ENCODE data around the gene SLC6A20.

Gene SLC6A20

GRCh38 chr3:45777746-45778386, 18.5 kb downstream of the SLC6A20 start:
- H3K27ac ChIP-seq (ENCODE audit: low read depth, low read length): no peak overlapping the region
- H3K9me3 ChIP-seq (ENCODE audit: control insufficient read depth, insufficient read depth, low read depth, low read length): no peaks in the 10 kb centered on the region
- no peaks in the 10 kb centered on the region for H3K36me3 ChIP-seq (ENCODE audit: control insufficient read depth, insufficient read depth, low read length)
- peaks cover 11% of the 10 kb centered on the region; the same call in 1 of the 2 replicates for H3K27me3 ChIP-seq (ENCODE audit: control insufficient read depth, insufficient read depth, low read length)
- no peak overlapping the region for H3K4me3 ChIP-seq (ENCODE audit: low read depth, low read length)
- H3K4me1 ChIP-seq (ENCODE audit: control insufficient read depth, insufficient read depth, low read length): peaks cover 18% of the 10 kb centered on the region
- no peak overlapping the region for H3K9ac ChIP-seq (ENCODE audit: low read length)

GRCh38 chr3:45777111-45777745, 19.1 kb downstream of the SLC6A20 start:
- H3K27me3 ChIP-seq (ENCODE audit: control insufficient read depth, insufficient read depth, low read length): peaks cover 5% of the 10 kb centered on the region; the same call in 1 of the 2 replicates
- no peak overlapping the region for H3K4me3 ChIP-seq (ENCODE audit: low read depth, low read length)
- H3K36me3 ChIP-seq (ENCODE audit: control insufficient read depth, insufficient read depth, low read length): no peaks in the 10 kb centered on the region
- H3K9ac ChIP-seq (ENCODE audit: low read length): no peak overlapping the region
- H3K4me1 ChIP-seq (ENCODE audit: control insufficient read depth, insufficient read depth, low read length): peaks cover 18% of the 10 kb centered on the region
- H3K9me3 ChIP-seq (ENCODE audit: control insufficient read depth, insufficient read depth, low read depth, low read length): no peaks in the 10 kb centered on the region
- H3K27ac ChIP-seq (ENCODE audit: low read depth, low read length): no peak overlapping the region

DNA sequence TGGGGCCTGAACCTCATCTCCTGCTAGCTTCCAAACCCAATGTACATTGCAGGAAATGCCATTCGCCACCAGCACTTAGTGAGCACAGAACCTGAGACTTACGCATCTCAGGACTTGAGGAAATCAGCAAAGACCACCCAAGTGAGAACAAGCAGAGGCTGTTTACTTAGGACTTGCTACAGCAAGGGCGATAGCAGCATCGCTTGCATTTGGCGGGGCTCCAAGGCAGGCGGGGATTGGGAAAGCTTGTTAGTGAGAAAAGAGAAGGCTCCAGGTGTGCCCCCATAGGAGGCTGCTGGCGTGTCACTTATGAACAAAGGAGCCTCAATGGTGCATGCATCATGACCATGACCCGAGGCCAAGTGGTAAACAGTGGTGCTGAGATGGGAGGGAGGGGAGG, 19.7 kb downstream of the SLC6A20 start:
- Histone ChIP-seq H3K4me3 (ENCODE audit: low read depth, low read length) (no peak overlapping the region), H3K9ac (ENCODE audit: low read length) (no peak overlapping the region), H3K36me3 (ENCODE audit: control insufficient read depth, insufficient read depth, low read length) (no peaks in the 10 kb centered on the region), H3K27me3 (ENCODE audit: control insufficient read depth, insufficient read depth, low read length) (peaks cover 2% of the 10 kb centered on the region; the same call in 1 of the 2 replicates), H3K4me1 (ENCODE audit: control insufficient read depth, insufficient read depth, low read length) (peaks cover 18% of the 10 kb centered on the region), H3K9me3 (ENCODE audit: control insufficient read depth, insufficient read depth, low read depth, low read length) (no peaks in the 10 kb centered on the region), H3K27ac (ENCODE audit: low read depth, low read length) (no peak overlapping the region)

DNA sequence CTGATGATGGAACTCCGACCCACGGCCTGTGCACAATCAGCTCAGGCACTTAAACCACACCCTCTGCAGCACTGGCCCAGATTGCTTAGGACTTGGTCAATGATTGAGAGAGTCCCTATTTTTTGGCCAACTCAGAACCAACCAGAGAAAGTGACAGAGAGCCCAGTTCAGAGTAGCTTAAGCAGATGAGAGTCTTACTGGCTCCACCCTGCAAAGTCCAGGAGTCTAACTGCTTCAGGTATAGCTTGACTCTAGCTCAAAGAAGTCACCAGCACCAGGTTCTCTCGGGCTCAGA, 20.1 kb downstream of the SLC6A20 start:
- H3K9ac ChIP-seq (ENCODE audit: low read length): no peak overlapping the region
- no peaks in the 10 kb centered on the region for H3K36me3 ChIP-seq (ENCODE audit: control insufficient read depth, insufficient read depth, low read length)
- peaks cover 18% of the 10 kb centered on the region for H3K4me1 ChIP-seq (ENCODE audit: control insufficient read depth, insufficient read depth, low read length)
- no peaks in the 10 kb centered on the region for H3K9me3 ChIP-seq (ENCODE audit: control insufficient read depth, insufficient read depth, low read depth, low read length)
- peaks cover 2% of the 10 kb centered on the region; the same call in 1 of the 2 replicates for H3K27me3 ChIP-seq (ENCODE audit: control insufficient read depth, insufficient read depth, low read length)
- no peak overlapping the region for H3K27ac ChIP-seq (ENCODE audit: low read depth, low read length)
- no peak overlapping the region for H3K4me3 ChIP-seq (ENCODE audit: low read depth, low read length)

GRCh38 chr3:45775571-45776300, 20.6 kb downstream of the SLC6A20 start:
- peaks cover 2% of the 10 kb centered on the region; the same call in 1 of the 2 replicates for H3K27me3 ChIP-seq (ENCODE audit: control insufficient read depth, insufficient read depth, low read length)
- H3K27ac ChIP-seq (ENCODE audit: low read depth, low read length): no peak overlapping the region
- no peaks in the 10 kb centered on the region for H3K36me3 ChIP-seq (ENCODE audit: control insufficient read depth, insufficient read depth, low read length)
- peaks cover 18% of the 10 kb centered on the region for H3K4me1 ChIP-seq (ENCODE audit: control insufficient read depth, insufficient read depth, low read length)
- no peak overlapping the region for H3K9ac ChIP-seq (ENCODE audit: low read length)
- no peak overlapping the region for H3K4me3 ChIP-seq (ENCODE audit: low read depth, low read length)
- no peaks in the 10 kb centered on the region for H3K9me3 ChIP-seq (ENCODE audit: control insufficient read depth, insufficient read depth, low read depth, low read length)

GRCh38 chr3:45774581-45775521, 21.5 kb downstream of the SLC6A20 start:
- peaks cover 2% of the 10 kb centered on the region; the same call in 1 of the 2 replicates for H3K27me3 ChIP-seq (ENCODE audit: control insufficient read depth, insufficient read depth, low read length)
- no peak overlapping the region for H3K27ac ChIP-seq (ENCODE audit: low read depth, low read length)
- H3K36me3 ChIP-seq (ENCODE audit: control insufficient read depth, insufficient read depth, low read length): no peaks in the 10 kb centered on the region
- no peak overlapping the region for H3K9ac ChIP-seq (ENCODE audit: low read length)
- no peaks in the 10 kb centered on the region for H3K9me3 ChIP-seq (ENCODE audit: control insufficient read depth, insufficient read depth, low read depth, low read length)
- H3K4me1 ChIP-seq (ENCODE audit: control insufficient read depth, insufficient read depth, low read length): peaks cover 15% of the 10 kb centered on the region
- H3K4me3 ChIP-seq (ENCODE audit: low read depth, low read length): no peak overlapping the region

GRCh38 chr3:45773714-45774449, 22.5 kb downstream of the SLC6A20 start:
- no peaks in the 10 kb centered on the region; the same call in 1 of the 2 replicates for H3K27me3 ChIP-seq (ENCODE audit: control insufficient read depth, insufficient read depth, low read length)
- peaks cover 15% of the 10 kb centered on the region for H3K4me1 ChIP-seq (ENCODE audit: control insufficient read depth, insufficient read depth, low read length)
- no peaks in the 10 kb centered on the region for H3K9me3 ChIP-seq (ENCODE audit: control insufficient read depth, insufficient read depth, low read depth, low read length)
- H3K27ac ChIP-seq (ENCODE audit: low read depth, low read length): no peak overlapping the region
- H3K36me3 ChIP-seq (ENCODE audit: control insufficient read depth, insufficient read depth, low read length): no peaks in the 10 kb centered on the region
- no peak overlapping the region for H3K9ac ChIP-seq (ENCODE audit: low read length)
- no peak overlapping the region for H3K4me3 ChIP-seq (ENCODE audit: low read depth, low read length)

DNA sequence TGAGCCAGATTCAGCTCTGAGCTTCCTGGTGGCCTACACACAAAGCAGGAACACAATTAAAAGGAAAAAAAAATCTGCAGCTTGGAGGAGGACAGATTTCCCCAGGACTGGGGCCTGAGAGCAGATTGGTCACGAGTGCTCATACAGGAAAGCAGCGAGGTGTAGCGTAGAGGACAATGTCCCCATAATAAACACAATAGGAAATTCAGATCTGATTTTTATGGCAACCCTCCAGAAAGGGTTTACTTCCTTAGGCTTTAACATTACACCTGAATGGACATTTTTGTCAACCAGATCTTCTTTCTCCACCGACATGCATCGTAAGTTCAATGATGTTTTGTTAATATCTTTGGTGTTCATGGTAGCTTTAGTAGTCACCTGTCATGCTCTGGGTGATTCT, 23.3 kb downstream of the SLC6A20 start:
- Histone ChIP-seq H3K27me3 (ENCODE audit: control insufficient read depth, insufficient read depth, low read length) (no peaks in the 10 kb centered on the region; the same call in 1 of the 2 replicates), H3K36me3 (ENCODE audit: control insufficient read depth, insufficient read depth, low read length) (no peaks in the 10 kb centered on the region), H3K27ac (ENCODE audit: low read depth, low read length) (no peak overlapping the region), H3K4me3 (ENCODE audit: low read depth, low read length) (no peak overlapping the region), H3K9me3 (ENCODE audit: control insufficient read depth, insufficient read depth, low read depth, low read length) (no peaks in the 10 kb centered on the region), H3K4me1 (ENCODE audit: control insufficient read depth, insufficient read depth, low read length) (peaks cover 15% of the 10 kb centered on the region), H3K9ac (ENCODE audit: low read length) (no peak overlapping the region)

DNA sequence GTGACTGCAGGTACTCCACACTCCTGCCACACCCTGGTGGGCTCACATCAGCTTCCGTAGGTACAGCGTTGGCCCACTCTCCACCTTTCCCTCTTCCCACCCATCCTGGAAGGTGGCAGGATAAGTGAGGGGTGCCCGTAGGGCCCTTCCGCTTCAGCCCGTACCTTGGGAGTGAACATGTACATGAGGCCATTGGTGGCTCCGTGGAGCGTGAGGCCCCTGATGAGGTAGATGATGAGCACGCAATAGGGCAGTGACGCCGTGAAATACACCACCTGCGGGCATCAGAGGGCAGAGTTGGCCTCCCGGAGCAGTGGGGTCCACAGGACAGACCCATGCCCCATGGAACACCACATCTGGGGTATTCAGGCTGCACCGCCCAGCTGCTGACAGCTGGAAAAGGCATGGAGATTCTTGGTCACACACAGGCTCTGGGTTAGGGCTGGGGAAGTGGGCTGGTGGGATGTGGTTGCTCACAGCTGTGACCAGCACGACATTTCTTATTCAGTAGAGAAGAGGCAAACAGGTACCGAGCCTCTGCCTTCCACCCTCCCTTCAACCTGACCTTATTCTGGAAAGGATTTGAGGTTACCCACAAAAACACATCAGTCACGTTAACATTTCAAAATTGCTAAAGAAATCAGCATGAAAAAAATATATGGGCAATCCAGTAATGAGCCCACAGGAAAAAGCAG, 23.8 kb downstream of the SLC6A20 start:
- Histone ChIP-seq H3K9me3 (ENCODE audit: control insufficient read depth, insufficient read depth, low read depth, low read length) (no peaks in the 10 kb centered on the region), H3K4me1 (ENCODE audit: control insufficient read depth, insufficient read depth, low read length) (peaks cover 15% of the 10 kb centered on the region), H3K36me3 (ENCODE audit: control insufficient read depth, insufficient read depth, low read length) (no peaks in the 10 kb centered on the region), H3K4me3 (ENCODE audit: low read depth, low read length) (no peak overlapping the region), H3K27ac (ENCODE audit: low read depth, low read length) (no peak overlapping the region), H3K9ac (ENCODE audit: low read length) (no peak overlapping the region), H3K27me3 (ENCODE audit: control insufficient read depth, insufficient read depth, low read length) (no peaks in the 10 kb centered on the region; the same call in 1 of the 2 replicates)

GRCh38 chr3:45771831-45772230, 24.5 kb downstream of the SLC6A20 start:
- H3K4me1 ChIP-seq (ENCODE audit: control insufficient read depth, insufficient read depth, low read length): peaks cover 12% of the 10 kb centered on the region
- H3K9me3 ChIP-seq (ENCODE audit: control insufficient read depth, insufficient read depth, low read depth, low read length): no peaks in the 10 kb centered on the region
- H3K27me3 ChIP-seq (ENCODE audit: control insufficient read depth, insufficient read depth, low read length): no peaks in the 10 kb centered on the region; the same call in 1 of the 2 replicates
- H3K36me3 ChIP-seq (ENCODE audit: control insufficient read depth, insufficient read depth, low read length): no peaks in the 10 kb centered on the region
- no peak overlapping the region for H3K27ac ChIP-seq (ENCODE audit: low read depth, low read length)
- no peak overlapping the region for H3K9ac ChIP-seq (ENCODE audit: low read length)
- H3K4me3 ChIP-seq (ENCODE audit: low read depth, low read length): no peak overlapping the region
